NCI-H2171 treated with DMSO at 0.1 percent for 48 hours (cell line): ENCODE results near the gene ZDHHC22.

Experiments
- DNase-seq: peaks from one replicate; lab custom pipeline; 2025; lab: John Stamatoyannopoulos, UW

The ZDHHC22 gene

DNA sequence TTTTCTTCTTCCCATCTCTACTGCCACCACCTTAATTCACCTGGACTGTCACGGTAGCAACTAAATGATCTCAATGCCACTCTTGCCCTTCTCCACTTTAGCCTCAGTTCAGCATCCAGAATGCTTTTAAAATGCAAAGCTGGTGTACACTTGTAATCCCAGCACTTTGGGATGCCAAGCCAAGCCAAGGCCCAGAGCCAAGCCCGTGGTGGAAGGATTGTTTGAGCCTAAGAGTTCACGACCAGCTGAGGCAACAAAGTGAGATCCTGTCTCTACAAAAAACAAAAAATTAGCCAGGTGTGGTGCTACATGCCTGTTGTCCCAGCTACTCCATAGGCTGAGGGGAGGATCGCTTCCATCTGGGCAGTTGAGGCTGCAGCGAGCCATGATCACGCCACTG is 37.6 kb downstream of the ZDHHC22 start:
- no peak for DNase-seq

DNA sequence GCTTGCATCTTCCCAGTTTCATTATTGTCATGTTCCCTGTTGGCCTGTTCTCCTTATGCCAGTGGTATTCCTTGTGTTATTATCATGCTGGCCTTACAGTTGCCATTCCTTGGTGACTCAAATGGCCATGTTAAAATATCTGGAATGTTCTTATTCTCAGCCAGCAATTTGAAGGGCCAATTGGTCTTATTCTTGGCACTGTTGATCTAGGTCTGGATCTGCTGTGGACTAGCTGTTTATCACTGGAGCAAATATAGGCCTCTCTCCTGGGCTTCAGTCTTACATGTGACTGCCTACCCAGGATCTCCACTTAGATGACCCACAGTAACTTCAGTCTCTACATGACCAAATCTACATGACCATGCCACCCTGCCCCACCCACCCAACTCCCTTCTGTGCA is 38.1 kb downstream of the ZDHHC22 start:
- DNase-seq, result no peak

DNA sequence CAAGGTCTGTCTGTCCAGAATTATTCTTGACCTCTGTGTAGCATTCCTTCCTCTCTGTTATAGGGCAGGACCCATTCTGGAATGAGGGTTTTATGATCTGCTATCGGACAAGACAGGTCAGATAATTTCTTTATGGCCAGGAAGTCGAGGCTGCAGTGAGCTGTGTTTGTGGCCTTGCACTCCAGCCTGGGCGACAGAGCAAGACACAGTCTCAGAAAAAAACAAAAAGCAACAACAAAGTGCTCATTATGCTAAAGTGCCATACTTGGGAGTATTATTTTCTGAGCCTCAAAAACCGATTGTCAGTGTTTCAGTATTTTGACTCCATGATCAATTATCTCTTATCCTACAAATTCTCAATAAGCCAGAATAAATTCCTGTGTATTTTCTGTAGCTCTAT is 39.4 kb downstream of the ZDHHC22 start:
- DNase-seq, result no peak

DNA sequence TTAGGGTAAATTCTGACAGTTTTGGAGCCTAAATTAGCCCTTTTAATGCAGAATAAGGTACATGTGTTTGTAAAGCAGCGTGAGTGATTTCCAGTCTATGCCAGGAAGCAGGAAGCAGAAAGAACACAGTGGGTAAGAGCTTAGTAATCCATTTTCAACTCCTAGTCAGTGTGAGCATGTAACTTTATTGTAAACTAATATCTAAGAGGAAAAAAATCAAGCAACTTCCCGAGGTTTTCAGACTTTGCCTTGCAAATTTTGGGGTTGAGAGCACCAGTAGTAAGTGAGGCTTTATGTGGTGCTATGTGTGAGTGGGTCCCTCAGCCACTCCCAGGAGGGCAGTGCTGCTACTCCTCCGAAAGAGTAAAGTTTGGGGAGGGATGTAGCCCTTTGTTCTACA is 40.6 kb downstream of the ZDHHC22 start:
- no peak for DNase-seq

DNA sequence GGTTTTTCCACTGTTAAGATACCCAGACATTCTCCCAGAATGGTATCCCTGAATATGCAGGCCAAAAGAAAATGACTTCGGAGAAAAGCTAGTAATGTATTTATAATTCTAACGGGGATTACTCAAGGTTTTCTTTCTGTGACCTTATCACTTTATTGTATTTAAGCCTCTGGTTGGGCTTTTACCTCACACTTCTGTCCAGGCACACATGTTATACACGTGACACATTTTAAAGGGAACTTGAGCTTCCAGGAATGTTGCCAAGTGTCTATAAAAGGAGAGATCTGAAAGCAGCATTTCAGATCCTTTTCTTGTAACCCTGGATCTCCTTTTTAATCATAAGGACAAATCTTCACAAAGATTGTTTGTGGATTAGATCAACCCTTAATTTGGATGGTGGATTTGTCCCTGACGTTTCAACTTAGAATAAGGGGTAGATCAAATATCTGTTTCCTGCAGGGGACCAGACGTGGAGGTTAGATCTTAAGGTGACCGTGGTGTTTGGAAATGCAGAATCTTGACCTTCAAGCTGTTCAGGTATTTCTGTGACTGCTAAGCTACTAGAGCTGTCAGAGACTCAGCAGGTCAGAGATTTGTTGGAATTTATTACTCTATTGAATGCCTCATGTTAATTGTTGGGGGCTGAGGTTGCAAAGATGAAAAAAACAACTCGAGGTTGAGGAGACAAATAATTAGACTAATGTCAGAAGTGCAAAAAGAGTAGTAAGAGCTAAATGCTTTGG is 42.0 kb downstream of the ZDHHC22 start:
- DNase-seq, result peak; percentile 66

DNA sequence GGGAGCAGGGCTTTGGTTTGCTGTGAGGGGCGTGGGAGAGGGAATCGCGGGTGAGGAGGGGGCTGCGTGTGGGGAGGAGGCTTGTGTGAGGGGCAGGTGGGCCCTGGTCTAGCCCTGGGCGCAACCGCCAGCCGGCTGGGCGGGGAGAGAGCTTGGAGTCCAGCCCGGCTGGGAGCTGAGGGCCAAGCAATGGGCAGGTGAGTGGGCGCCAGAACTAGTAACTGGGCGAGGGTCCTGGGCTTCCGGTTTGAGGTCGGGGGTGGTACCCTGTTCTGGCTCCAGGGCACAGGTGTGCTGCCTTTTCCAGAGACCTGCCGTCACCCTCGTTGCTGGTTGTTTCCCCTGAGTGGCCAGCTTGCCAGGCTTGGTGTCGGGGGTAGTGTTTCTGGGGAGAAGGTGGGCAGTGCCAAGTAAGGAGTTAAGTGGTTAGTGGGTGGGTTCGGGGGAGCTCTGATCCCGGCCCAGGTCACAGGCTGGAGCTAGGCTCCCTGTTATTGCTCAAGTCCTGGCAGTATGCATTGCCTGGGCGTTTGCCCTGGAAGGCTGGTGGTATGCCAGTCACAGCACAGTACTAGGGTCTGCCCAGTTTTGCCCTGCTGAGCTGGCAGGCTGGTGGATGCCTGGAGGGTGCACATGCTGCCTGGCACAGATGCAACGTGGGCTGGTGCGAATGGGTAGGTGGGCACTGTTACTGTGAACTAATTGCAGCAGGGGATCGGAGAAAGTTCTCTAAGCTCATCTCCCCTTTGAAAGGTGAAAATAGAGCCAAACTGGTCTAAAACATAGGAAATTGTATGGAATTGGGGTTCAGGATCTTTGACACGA is 42.9 kb downstream of the ZDHHC22 start:
- peak; percentile 53 for DNase-seq

DNA sequence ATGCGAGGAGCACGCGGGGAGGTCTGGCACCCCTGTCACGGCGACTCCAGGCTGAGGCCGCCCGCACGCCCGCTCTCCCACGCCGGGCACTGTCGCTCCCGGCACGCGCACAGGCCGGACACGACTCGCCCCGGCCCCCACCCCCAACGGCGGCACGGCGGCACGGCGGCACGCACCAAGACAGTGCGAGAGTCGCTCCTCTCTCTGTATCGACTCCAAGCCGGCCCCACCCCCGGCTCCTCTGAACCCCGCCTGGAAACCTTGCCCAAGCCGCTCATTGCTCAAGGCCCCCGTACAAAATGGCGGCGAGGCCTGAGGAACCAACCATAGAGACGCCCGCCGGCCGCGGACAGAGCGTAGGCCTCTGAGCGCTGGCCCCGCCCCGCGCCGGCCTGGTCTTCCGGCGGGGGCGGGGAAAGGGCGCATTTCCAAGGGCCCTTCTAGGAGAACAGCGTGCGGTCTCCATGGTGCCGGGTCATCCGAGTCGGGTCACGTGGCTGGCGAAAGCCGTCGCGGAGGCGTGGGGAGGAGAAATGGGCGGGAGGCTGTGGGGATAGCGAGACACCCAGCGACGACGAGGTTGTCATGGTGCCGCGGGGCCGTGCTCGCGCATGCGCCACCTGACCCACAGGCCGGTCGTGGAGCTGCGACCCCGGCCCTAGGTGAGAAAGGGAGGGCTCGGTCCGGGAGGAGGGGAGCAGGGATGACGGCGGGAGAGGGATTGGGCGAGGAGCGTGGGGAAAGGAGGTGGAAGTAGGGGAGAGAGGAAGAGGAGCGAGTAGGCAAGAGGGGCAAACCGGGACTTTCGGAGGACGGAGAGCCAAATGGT is 43.7 kb downstream of the ZDHHC22 start, which contains the start of gene CIPC:
Gene CIPC (plus strand): TSS at position 559 of the 829 bp plus-strand sequence. CDS start 7,451 bp downstream, outside the sequence.
- peak; percentile 100 for DNase-seq

DNA sequence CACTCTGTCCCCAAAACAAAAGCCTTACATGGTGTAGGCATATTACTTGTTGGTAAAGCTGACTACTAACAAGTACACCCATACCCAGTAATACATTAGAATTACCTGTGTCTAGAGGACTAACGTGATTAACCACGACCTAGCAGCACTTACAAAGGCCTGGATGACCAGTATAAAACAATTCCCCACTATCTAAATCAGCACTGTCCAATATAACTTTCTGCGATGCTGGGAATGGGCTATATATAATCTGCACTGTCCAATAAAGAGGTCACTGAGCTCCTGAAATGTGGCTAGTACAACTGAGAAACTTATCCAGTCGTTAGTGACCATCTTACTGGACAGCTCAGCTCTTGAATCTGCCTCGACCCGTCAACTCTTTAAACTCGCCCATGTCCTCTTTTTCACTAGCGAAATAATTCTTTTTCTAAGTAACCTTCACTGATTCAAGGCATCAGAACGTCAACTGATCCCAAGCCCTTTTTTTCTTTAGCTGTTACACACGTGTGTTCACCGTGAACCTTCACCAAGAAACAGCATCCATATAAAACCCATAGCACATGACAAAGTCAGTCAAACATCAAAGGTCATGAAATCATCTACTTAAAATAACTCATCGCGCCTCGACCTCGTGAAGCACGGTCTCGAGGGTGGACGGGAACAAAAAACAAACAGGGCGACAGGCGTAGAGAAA is 44.4 kb downstream of the ZDHHC22 start:
- DNase-seq, result peak; percentile 79

DNA sequence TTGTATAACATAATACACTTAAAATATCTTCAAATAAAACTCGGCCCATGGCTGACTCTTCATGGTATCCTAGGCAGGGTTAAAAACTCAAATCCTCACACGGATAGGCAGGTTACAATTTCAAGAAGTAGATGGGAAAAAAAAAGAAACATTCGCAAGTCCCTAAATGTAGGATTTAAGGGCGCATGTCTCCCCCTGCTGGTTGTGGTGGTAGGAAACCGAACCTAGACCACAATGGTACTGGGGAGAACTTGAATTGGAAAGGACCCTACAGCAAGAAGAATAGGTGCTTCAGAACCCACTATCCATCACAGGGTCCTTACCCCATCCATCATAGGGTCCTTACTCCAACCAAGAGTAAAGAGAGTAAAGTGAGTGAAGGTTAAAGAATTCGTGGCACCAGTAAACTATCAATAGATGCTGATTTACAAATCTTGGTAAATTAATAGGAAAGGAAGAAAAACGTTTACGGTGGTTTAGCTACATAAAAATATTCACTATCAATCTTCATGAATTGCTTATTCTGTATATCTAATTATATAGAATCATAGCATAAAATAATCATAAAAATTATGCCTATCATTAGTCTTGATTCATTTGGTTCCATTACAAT is 46.8 kb downstream of the ZDHHC22 start:
- peak; percentile 91 for DNase-seq

DNA sequence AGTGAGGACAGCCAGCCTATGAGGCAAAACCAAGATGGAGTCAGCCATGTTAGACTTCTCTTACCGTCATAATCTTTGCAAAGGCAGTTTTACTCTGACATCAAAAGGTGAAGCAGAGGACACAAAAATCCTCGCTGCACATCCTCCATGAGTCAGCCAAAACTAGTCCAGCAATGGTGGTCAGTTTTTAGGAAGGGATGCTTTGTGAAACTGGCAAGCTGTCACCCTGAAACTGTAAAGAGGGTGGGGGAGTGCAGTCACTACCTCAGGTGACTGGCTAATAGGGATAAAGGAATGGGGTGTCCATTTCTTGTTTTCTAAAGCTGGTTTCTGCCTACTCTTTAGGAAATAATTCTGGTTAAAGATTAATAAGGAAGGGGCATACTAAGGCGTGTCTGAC is 48.9 kb downstream of the ZDHHC22 start:
- DNase-seq, result no peak

DNA sequence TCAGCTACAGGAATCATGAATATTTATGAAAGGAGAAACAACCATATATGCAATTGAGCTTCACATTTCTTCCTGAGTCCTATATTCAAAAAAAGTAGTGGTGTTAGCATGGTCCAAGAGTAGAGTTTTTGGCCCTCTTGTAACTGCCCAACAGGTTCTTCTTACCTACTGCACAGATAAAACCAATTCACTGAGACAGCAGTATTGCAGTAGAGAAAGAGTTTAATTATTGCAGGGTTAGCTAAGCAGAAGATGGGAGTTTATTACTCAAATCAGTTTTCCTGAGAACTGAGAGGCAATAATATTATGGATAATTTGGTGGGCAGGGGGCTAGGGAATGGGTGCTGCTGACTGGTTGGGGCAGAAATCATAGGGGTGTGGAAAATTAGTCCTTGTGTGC is 50.1 kb downstream of the ZDHHC22 start:
- DNase-seq, result no peak

DNA sequence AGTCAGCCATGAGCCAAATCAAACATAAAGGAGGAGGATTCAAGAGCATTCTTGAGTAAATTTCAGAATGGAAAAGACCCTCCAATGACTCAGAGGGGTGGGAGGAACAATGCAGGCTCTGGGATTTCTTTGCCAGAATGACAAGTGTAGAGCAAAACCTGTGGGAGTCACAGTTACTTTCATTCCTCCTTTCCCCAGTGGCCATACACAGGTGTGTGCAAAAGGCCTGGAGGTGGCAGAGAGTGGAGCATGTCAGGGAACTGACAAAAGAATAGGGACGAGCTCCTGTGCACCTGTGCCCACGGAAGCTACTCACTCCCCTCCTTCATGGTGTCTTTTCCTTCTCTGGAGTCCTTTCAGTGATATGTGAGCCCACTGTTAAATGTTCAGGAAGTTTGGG is 52.9 kb downstream of the ZDHHC22 start:
- DNase-seq, result no peak

DNA sequence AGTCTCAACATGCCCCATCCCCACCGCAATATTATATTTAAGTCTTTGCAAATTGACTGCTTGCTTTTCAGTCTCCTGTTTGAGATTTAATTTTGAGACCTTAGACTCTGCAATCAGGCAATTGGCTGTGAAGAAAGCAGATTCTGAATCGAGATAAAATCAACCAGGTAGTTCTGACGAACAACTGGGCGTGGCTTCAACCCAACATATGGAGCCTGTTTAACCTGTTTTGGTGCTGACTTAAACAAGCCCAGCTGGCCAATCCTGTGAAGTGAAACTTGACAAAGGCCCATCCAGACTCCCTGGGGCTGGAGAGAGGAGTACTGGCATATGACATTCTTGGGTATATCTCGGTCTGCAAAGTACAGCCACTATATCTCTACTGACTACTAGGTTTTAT is 53.4 kb downstream of the ZDHHC22 start:
- peak; percentile 98 for DNase-seq

DNA sequence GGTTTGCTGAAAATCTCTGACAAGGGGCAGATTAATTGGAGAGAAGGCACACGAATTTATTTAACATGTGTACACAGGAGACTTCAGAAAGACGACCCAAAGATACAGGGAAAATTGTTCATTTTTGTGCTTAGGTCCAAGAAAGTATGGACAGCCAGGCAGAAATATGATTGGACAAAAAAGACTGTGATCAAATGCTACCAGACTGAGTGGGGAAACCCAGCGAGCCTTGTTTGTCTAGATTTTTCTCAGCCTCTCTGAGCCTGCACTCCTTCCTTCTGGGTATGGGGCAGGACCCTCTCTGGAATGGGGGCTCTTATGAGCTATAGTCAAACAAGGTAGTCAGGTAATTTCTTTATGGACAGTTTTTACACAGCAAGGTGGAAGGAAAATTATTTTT is 54.0 kb downstream of the ZDHHC22 start:
- no peak for DNase-seq

DNA sequence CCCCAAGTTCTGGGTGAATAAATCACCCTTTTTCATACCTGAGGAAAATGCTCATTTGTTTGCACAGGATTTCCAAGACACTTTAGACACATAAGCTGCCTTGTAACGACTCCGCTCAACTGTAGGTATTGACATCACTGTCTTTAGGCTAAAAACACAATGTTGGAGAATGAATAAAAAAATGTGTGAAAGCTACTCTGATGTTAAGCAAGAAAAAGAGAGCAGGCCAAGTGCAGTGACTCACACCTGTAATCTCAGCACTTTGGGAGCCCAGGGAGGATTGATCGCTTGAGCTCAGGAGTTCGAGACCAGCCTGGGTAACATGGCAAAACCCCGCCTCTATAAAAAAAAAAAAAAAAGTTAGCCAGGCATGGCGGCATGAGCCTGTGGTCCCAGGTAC is 54.6 kb downstream of the ZDHHC22 start:
- no peak for DNase-seq

DNA sequence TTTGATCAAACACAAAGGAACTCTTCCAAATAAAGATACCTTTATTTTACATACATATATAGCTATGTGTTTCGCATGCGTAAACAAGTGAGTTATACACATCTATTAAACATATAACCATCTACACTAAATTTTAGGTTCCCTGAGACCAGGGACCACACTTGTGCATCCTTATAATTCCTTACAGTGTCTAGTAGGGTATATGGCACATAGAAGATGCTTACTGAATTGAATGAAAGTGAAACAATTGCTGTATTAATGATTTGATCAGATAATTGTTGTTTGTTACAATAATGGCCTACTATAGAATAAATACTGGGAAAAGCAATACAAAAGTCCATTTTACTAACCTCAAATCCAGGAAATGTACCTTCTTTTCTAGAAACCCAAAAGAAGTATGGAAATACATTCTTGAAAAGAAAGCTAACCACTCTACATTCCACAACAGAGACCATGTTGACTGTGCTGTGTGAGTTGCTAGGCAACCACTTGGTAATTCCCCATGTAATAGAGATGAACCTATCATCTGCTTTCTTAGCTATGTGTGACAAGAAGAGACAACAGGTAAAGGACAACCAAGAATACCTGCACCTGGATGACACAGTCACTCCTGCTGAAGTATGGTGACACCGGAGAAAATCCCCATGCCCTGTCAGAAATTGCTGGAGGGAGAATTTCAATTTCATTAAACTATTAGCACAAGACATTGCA is 55.4 kb downstream of the ZDHHC22 start:
- DNase-seq, result peak; percentile 43

DNA sequence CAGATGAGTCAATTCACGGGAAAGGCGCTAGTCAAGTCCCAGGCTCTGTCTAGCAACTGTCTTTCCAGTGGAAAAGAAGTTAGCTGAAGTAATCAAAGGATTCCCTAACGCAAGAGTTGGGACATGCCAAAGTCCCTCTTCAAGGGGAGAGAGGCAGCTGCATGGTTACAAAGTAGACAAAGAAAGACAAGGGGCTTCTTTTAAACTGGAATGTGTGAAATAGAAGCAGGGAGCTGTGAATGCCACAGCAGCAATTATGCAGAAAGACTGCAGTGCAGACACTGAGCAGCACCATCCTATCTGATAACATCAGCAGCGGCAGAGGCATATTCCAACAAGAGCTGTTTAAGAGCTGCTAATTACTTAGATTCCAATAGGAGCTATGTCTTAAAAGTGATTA is 56.1 kb downstream of the ZDHHC22 start:
- no peak for DNase-seq

DNA sequence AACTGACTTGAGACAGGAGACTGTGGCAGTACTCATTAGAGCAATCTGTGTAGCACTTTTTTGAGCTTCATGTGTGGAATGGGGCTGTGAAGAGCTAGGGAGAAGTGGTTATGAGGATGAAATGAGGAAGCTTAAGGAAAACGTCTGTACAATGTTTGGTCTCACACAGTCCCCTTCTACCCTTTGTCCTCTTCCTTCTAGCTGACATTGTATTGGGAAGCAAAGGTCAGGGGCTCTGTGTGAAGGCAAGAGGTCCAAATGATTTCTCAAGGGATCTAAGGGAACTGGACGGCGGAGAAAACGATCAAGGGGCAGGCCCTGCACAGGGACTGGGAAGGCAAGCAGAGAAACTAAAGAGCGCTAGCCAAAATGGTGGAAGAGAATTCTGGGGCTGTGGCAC is 56.6 kb downstream of the ZDHHC22 start:
- no peak for DNase-seq

DNA sequence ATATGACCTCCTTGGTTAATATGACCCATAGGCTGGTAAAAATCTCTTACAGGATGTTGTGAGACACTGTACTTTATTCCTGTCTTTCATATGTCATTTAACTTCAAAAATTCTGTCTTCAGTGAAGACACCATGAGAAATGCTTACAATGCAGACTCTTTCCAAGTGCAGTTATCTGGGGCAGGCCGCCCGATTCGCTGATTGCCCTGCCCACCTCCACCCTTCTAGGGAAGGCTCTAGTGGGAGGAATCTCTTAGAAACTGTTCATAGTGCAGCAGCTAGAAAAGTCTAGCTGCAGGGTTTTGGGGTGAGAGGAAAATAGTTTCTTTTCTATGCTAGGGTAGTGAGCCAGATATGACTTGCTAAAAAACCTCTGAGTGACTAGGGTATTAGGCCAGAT is 58.5 kb downstream of the ZDHHC22 start:
- no peak for DNase-seq

DNA sequence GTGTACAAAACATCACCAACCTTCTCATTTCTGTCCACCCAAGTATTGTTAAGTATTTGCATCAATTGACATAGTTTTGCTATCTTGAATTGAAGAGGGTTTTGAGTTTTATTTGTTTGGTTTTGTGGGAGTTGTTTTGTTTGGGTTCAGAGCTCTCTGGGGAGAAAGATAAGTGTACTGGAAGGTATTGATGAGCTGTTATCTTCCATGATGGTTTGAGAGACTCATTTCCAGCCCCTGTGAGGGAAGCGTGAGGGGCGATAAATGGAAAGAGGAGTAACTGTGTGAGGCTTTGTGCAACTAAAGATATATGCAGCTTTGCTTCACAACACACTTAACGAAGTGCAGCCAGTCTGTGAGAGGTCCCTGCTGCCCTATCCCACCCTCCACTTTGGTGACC is 59.2 kb downstream of the ZDHHC22 start:
- no peak for DNase-seq
